Stimulated activated CD4-positive, alpha-beta T cell treated with anti-CD3 and anti-CD28 coated beads, Interleukin-12 subunit alpha, Interleukin-12 subunit beta, amount 100 ng/mL, for 48 hours (primary cell): ENCODE data around the gene CYP2B6.
"Not testable (repeated sequence)": the region's sequence is repeated elsewhere in the genome, so short reads cannot be mapped to it uniquely, and the experiment has no call there.

Experiments used
- DNase-seq, 3 donors: peaks; one replicate each; pipeline ENCODE4 v3.0.0-alpha.2; 2020; ENCODE audit warnings: low read depth in 2 of 3, low spot score in 1 of 3

Gene CYP2B6

DNA sequence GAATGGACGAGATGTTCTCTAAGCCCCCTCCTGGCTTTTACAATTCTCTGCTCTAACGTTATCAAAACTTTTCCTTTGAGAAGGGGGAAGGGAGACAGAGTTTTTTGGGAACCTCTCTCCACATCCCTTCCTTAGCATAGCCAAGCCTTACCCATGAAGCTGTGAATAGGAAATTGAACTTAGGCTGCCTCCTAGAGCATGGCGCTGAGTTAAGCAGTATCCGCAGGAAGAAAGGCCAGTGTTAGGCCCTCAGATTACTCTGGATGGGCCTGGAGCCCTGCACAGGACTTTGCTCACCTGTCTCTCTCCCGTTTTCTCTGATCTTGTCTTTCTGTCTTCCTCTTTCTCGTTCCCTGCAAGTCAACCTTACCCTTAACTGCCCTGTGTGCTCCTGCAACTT lies 39.6 kb downstream of the CYP2B6 start:
- no peak for DNase-seq

DNA sequence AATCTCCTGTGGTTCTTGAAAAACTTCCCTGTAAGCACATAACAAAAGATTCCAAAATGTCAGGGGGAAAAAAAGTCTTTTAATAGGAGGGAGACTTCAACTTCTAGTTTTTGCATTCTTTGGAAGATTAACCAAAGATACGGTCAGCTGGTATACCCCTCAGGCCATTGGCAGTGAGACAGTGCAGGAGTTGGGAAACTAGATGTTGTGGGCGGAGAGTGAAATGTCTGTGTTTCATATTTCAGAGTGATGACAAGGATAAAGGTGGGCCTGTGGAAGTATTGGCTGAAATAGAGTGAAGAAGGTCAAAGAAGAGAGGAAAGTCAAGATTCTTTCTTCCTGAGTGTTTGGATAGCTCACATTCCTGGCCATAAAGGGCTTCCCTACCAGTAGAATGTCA lies 40.8 kb downstream of the CYP2B6 start:
- DNase-seq = no peak

DNA sequence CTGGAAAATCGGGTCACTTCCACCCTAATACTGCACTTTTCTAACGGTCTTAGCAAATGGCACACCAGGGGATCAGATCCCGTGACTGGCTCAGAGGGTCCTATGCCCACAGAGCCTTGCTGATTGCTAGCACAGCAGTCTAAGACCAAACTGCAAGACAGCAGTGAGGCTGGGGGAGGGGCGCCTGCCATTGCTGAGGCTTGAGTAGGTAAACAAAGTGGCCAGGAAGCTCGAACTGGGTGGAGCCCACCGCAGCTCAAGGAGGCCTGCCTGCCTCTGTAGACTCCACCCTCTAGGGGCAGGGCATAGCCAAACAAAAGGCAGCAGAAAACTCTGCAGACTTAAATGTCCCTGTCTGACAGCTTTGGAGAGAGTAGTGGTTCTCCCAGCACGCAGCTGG lies 42.2 kb downstream of the CYP2B6 start:
- not testable (repeated sequence) for DNase-seq

DNA sequence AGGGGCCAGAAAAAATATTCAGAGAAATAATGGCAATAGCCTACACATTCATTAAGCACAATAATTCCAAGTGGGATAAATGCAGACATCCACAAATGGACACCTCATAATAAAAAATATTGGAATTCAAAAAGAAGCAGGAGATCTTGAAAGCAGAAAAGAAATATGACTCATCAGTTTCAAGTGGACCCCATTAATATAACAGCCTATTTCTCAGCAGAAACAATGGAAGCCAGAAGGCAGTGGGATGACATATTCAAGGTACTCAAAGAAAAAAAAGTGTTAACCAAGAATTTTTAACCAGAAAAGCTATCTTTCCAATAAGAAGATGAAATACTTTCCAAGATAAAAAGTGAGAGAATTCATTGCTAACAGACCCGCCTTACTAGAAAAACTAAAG lies 48.7 kb downstream of the CYP2B6 start:
- no peak for DNase-seq

DNA sequence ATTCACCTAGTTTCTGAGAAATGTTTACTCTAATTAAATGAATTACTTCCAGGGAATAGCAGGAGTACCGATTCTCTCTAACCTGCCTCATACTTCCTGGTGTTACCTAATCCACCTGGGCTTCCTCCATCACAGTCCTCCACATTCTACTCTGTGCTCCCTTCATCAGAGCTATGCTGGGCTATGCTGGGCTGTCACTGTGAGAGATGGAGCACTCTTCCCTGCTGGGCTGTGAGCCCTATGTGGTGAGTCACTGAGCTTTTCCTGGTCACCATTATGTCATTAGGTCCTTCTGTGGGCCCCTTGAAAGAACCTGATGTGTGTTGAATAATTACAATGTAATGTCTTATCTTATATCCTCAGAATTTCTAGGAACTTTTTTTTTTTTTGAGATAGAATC lies 54.0 kb downstream of the CYP2B6 start:
- DNase-seq = not testable (repeated sequence)

DNA sequence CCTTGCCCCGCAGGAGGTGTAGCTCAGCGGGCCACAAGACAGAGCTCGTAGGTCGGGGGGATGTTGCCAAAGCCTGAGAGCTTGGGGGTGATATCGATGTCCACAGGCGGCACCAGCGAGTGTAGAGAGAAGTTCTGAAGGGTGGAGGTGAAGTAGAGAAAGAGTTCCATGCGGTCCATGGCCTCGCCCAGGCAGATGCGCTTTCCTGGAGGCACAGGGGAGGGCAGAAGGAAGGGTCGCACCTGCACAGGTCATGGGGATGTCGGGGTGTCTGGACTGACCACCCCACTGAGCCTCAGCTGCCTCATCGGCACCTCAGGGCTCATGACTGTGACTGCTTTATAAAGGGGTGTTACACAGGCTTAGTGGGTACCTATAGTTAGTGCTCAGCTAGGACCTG lies 59.3 kb downstream of the CYP2B6 start:
- DNase-seq = no peak

DNA sequence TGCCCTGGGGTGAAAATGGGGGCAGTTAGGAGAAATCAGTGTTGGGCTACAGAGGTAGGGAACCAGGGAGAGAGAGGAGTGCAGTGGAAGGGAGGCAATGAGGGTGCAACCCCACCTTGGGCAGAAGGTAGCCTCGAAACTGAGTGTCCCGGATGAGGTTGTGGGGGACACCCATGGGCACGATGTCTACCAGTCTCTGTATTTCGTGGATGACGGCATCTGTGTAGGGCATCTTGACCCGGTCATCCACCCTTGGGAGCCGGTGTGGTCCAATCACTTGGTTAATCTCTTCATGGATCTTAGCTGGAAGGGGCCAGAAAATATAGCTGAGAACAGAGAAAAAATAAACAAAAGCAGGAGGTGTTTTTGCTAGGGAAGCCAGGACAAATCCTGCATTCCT lies 61.1 kb downstream of the CYP2B6 start:
- not testable (repeated sequence) for DNase-seq

DNA sequence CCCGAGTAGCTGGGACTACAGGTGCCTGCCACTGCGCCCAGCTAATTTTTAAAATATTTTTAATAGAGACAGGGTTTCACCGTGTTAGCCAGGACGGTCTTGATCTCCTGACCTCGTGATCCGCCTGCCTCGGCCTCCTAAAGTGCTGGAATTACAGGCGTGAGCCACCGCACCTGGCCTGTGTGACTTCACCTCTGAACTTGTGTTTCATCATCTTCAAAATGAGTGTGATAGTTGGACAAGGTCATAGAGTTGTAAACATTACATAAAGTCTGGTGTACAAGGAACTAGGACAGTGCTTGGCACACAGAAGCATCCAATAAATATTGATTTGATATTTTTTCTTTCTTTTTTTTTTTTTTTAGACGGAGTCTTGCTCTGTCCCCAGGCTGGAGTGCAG lies 62.2 kb downstream of the CYP2B6 start:
- DNase-seq = not testable (repeated sequence)

DNA sequence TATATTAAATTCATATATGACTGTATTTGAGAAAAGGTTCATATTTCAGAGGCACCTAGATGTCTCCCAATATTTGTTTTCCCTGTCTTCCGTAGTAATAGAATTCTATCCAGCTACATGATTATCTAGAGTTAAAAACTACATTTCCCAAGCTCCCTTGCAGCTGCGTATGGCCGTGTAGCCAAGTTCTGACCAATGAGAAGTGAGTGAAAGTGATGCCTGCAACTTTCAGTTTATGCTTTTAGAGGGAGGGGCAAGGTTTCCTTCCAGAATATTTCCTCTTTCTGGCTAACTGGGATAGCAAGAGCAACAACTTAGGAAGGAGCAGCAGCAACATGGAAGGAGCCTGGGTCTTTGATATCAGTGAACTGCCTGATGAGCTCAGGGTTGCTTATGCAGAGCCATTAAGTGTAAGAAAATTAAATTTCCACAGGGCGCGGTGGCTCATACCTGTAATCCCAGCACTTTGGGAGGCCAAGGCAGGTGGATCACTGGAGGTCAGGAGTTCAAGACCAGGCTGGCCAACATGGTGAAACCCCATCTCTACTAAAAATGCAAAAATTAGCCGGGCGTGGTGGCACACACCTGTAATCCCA lies 74.0 kb downstream of the CYP2B6 start:
- peak in 1 of 3 donors; percentile 1 for DNase-seq
